Spleen (tissue), 7 donors: ENCODE measurements around the gene CLEC4M.

Experiments
- POLR2A ChIP-seq, 3 donors: fragments of 450-650 bp; IDR thresholded peaks; one replicate each; pipeline ENCODE4 v1.5.1; 2017; ENCODE audit warnings: antibody characterized with exemption in 3 of 3, mild to moderate bottlenecking in 1 of 3
- TF ChIP-seq, protein P1 (sequence below), 11 experiments: fragments of 200-600 bp in 7 of 11; fragments of 450-650 bp in 4 of 11; sonication (generic) in 4 of 11; IDR thresholded peaks in 8 of 11; conservative IDR thresholded peaks in 3 of 11; 1 replicate in 7 of 11; 2 replicates in 4 of 11; pipeline versions ENCODE4 v1.4.0 to v1.8.0; 2016 to 2021; ENCODE audit warnings: antibody characterized with exemption in 11 of 11, inconsistent platforms in 4 of 11, mild to moderate bottlenecking in 1 of 11
- donor health status: DM: no; HTN: no; CAD: no; lungs with moderate emphysema.
- donor health status: DM: no; HTN: no; CAD: no.
- donor health status: DM: no; HTN: no; CAD: no.

DNA sequence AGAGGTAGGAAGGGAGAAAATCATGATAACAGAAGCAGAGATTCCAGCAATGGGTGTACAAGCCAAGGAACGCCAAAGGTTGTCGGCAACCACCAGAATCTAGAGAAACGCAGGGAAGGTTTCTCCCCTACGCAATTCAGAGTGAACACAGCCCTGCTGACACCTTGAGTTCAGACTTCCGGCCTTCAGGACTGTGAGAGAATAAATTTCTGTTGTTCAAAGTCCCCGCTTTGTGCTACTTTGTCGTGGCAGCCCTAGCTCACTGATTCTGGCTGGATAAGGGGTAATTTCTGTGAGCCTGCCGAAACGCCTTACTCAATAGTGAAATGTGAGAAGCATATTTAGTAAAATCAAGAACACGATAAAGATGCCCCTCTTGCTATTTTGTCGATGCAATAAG is 25.8 kb upstream of the CLEC4M start:
- TF ChIP-seq, protein P1, sequence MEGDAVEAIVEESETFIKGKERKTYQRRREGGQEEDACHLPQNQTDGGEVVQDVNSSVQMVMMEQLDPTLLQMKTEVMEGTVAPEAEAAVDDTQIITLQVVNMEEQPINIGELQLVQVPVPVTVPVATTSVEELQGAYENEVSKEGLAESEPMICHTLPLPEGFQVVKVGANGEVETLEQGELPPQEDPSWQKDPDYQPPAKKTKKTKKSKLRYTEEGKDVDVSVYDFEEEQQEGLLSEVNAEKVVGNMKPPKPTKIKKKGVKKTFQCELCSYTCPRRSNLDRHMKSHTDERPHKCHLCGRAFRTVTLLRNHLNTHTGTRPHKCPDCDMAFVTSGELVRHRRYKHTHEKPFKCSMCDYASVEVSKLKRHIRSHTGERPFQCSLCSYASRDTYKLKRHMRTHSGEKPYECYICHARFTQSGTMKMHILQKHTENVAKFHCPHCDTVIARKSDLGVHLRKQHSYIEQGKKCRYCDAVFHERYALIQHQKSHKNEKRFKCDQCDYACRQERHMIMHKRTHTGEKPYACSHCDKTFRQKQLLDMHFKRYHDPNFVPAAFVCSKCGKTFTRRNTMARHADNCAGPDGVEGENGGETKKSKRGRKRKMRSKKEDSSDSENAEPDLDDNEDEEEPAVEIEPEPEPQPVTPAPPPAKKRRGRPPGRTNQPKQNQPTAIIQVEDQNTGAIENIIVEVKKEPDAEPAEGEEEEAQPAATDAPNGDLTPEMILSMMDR (IDR thresholded peaks at IDR 0.05 in 8 of 11, conservative IDR thresholded peaks at IDR 0.05 in 3 of 11): no peak
- no peak for TF ChIP-seq POLR2A (IDR thresholded peaks at IDR 0.05)
